HG03354 (cell line): ENCODE data around the gene PIGM.
A peak's percentile ranks its signal among the peaks of the same experiment; 100 is the strongest.

Source experiments
- ATAC-seq: cut with Tn5 transposase; IDR thresholded peaks from one replicate; pipeline ENCODE4 v1.9.1; 2021; ENCODE audit warnings: mild to moderate bottlenecking; ENCODE audit not compliant: unreplicated experiment, poor library complexity, severe bottlenecking

PIGM gene

DNA sequence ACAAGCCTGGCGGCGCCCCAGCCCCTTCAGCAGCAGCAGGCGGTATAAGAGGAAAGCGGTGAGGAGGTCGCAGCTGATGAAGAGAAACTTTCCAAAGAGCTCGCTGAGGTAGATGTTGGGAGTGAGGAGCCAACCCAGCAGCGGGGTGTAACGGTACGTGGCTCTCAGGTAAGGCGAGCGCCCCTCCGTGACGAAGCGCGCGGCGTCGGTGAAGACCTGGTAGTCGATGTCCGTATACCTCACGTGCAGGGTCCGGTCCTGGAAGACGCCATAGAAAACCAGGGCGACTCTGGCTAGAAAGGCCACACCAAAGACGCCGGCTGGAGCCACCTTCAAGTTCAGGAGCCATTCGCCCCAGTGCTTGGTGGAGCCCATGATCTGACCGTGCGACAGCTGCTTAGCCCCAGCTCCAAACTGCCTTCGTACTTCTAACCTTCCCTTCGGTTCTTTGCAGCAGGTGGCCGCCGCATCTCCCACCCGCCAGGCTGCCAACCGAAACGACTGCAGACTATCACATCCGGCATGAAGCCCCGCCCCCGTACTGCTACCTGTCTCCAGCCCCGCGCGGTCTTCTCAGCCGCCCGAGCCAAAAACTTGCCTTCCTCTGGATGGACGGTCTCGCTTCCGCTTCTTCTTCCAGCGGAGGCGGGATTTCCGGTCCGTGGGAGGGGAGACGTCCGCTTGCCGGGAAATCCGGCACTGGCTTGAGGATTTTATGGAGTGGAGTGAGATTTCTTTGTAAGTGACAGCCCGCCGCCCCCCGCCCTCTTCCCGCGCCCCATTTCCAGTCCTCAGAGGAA lies at the start of gene PIGM:
PIGM (minus strand) TSS at position 626 of the 800 bp plus-strand sequence; CDS start at position 375, 251 bp downstream.
- peak; percentile 96 for ATAC-seq

DNA sequence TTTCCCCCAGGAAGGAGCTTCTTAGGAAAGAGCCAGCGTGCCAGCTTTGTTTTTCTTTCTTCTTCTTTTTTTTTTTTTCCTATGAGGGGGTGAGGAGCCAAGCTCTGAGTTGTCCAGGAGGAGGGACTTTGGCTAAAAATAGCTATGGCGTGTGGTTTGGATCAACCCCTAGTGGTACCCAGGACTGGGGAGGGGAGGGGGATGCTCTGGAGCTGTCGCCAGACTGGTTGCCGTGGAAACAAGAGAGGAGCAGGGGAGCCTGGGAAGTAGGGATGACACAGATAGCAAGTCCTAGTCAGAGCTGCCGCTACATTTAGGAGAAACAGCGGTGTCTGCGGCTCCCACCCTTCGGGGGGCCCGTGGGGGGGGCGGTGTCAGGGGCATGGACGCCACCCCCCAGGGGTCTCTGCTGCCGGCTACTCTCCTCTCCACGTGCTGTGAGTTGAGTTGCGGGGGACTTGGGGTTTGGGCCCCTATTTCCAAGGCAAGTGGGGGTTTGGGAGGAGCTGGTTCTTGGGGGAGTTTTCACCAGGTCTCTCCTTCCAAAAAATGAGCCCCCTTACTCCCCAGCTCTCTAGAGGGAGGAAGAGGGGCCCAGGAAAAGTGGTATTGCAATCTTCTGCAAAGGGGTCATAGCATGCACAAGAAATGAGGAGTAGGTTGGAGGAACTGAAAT lies 49.6 kb upstream of the PIGM start, which contains the start of gene KCNJ9:
KCNJ9 (plus strand) TSS at position 278 of the 676 bp plus-strand sequence. CDS start 2,493 bp downstream, outside the sequence.
- ATAC-seq, result no peak

DNA sequence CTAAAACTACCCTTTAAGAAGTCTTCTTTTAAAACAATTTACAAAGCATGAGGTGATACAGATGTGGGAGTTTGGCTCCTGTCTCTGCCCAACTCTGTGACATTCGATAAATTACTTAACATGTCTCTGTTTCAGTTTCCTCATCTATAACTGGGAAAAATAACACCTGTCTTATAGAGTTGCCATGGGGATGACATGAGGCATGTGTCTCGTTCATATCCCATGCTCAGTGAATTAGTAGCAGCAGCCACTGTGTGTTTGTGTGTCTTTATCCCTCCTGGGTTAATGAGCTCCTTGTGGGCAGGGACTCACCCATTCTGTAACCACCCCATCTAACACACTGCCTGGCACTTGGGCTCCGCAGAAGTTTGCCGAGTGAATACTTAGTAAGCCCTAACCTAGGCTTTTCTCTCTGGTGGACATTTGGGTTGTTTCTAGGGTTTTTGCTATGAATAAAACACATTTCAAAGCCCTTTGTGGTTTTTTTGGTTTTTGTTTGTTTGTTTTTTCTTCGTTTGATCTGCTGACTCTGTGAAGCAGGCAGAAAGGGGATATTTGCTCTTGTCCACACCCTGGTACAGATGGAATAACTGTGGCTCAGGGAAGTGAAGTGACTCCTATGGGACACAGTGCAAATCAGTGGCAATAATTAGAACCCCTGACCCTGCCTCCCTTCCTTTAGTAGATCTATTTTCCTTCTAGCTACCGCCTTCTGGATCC lies 48.8 kb upstream of the PIGM start:
- ATAC-seq, result no peak

DNA sequence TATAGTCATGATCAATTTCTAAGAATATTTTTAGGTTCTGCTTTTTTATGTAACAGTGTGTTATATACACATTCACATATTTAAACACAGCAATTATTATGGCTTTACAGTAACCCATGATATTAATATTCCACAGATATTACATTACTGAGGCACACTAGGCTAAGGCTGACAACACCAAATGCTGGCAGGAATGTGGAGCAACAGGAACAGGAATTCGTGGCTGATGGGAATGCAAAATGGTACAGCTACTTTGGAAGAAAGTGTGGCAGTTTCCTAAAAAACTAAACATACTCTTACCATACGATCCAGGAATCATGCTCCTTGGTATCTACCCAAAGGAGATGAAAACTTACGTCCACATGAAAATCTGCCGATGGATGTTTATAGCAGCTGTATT lies 47.7 kb upstream of the PIGM start:
- no peak for ATAC-seq

DNA sequence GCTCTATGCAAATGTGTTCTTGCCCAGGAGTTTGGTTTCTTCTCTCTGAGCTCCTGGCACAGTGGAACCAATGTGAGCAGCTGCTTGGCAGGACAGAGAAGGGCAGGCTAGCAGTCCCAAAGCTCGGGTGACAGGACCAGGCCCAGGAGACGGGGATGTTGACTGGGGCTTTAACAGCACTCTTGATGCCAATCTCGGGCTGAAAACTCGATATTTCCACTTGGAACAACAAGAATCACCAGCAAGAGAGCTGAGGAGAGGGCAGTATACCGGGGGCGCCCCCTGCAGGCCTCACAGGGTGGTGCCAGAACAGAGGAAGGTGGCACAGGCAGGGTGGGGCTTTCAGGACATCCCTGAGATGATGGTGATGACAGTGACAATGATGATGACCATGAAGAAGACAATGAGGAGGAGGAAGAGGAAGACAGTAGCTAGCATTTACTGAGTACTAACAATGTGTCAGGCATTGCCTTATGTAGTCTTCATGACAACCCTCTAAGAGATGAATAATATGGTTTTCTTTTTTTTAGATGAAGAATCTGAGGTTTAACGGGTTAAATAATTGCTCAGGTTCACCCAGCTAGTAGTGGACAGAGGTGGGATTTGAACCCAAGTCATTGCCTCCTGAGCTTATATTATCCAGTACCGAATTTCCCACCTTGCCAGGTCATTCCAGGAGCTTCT lies 46.9 kb upstream of the PIGM start:
- ATAC-seq, result peak; percentile 75

DNA sequence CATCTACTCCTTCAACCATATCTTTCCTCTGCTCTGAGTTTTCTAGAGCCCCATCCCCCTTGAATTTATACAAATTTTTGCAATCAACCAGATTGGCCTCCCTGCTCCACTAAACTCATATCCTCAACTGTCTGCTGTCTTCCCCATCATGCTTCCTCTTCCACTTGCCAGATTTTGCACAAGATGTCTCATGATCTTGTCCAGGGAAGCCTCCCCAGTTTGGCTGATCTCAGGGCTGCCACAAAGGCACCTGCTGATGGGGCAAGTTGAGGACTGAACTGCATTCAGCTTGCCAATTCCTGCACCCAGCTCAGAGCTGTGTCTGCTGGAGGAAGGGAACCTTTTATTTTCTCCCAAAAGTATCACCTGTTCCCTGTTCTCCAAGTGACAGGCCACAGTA lies 45.7 kb upstream of the PIGM start:
- ATAC-seq, result no peak

DNA sequence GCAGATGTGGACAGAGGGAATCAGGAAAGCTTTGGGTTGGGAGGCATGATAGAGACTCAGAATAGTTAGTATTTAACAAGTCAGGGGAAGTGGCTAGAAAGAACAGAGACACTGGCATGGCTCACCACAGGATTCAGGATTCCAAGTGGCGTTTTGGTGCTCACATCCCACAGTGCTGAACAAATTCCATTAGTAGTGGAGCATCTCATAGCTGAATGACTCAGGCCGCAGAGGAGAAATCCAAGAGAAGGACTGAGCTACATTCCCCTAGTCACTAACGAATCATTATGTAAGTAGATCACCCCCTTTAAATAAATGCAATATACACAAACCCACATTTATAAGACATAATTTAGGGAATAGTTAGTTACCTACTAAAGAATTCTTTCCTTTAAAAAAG lies 44.5 kb upstream of the PIGM start:
- no peak for ATAC-seq

DNA sequence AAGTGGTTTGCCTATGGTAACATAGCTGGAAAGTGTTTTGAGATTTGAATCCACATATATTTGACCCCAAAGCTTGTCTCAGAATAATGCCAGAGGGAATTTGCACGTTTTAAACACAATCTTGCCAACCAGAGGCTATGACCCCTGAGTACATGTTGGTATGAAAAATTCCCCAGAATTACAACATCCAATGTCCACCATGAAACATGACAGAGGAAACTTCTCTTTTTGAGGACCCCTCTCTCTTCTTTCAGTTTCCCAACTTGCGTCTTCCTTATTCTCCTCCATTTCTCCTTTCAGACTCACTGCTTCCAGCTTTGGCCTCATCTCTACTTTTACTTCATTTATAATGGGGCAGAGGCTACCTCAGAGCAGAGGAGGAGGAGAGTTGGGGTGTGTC lies 44.0 kb upstream of the PIGM start:
- no peak for ATAC-seq

DNA sequence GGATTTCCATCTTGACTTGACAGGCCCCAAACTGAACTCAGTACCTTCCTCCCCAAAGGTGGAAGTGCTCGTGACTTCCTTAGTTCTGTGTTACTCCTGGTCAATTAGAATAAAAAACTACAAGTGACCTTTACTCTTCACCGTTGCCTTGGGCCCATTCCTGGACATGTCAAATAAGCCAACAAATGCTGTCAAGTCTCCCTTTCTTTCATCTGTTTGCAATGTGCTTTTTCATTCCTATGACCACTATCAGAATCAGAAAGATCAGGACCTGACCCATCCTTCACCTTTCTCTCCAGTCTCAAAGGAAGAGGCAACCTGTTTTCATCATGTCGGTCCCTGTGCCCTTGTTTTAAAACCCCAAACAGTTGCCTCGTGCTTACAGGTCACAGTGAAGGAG lies 43.1 kb upstream of the PIGM start:
- ATAC-seq, result no peak

DNA sequence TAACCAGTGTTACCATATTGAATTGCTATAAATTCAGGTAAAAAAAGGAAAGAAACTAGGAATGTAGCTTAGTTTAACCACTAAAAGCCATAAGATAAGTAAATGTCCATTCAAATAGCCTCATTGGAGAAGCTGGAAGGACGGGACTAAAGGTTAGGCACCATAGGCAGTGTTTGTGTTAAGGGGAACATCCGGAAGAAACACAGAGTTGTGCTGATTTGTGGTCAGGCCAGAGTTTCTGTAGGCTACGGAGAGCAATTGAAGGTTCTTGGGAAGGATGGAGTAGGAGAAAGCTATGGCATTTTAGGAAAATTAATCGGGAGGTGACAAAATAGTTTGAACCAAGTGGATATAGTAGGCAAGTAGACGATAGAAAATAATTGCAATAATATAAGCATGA lies 39.5 kb upstream of the PIGM start:
- ATAC-seq, result no peak

DNA sequence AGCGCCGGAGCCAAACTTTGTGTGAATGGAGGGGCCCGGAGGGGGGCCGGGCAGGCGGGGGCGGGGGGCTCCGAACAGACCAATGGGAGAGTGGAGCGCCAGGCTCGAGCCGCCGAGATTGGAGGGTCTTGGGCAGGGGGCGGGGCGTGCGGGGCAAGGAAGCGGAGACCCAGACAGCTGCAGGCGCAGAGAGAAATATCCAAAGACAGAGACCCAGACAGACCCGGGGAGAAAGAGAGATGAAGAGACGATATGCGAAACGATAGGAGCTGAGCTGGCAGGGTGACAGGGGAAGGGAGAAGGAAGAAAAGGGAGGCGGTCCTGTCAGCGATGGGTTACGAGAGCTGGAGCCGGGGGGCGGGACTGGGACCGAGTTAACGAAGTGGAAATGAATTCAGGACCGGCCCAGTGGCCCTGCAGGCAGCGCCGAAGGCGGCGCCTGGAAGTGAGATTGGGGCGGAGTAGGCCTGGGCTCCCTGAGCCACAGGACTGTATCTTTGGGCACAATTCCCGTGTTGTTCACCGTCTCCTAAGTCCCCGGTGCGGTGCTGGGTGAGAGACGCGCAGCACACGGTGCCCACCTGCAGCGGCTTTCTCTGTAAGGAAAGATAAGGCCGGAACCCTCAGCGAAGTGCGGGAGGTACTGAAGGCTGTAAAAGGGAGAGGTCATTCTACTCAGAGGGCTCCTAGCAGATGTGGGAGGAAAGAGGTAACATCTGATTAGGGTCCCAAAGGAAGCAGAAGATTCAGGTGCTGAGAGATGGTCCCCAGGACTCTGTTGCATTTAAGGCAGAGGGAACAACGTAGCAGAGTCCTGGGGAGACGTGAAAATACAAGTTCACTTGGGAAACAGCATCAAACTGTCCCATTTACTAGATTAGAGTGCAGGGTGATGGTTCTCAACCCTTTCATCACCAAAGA lies 38.7 kb upstream of the PIGM start:
- ATAC-seq, result peak; percentile 49

DNA sequence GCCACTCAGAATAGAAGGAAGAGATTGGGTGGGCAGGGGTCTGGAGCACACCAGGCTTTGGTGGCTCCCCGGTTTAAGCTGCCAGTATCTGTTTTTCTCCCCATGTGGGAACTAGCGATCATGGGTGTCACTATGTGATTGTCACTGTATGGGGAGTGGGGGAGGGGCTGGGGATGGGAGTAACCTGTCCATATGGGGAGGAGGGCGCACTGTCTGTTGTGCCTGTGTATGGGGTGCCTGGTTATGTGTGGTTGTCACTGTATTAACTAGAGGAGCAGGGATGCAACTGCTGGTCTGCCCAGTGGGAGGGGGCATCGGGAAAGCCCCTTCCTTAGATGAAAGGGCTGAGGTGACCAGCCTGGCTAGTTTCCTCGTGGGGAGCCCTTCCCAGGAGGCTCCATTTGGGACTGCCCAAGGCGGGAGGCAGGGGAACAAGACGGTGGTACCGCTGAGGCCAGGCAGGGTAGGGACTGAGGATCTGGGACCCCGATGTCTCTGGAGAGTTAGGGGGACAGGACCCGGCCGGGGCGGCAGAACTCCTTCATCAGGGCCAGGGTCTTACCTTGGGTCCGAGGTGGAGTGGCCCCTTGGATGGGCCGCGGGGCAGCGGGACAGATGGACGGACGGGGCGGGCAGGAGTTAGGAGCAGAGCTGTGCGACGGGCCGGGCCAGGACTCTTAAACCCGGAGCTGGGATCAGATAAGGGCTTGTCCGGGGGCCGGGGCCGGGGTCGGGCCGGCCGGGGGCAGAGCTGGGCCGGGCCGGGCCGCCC lies 37.9 kb upstream of the PIGM start, which contains the start of gene KCNJ10:
KCNJ10 (minus strand) TSS at position 701 of the 772 bp plus-strand sequence. CDS start 27,628 bp downstream, outside the sequence.
- no peak for ATAC-seq

DNA sequence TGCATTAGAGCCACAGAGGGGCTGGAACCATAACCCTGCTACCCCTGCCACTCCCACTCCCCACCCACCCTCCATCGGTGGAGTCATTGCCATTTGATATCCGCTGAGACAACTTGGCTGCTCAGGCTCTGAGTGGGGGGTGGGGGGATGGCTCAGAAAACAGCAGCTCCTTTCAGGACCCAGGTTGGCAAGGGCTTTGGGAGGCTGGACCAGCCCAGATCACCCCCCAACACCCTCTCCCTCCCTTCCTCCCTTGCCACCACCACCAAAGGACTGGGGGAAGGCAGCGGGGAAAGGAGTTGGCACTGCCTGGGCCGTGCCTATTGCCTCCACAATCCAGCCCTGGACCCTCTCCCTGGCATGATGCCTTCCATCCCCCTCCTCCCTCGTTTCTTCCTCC lies 36.4 kb upstream of the PIGM start:
- no peak for ATAC-seq

DNA sequence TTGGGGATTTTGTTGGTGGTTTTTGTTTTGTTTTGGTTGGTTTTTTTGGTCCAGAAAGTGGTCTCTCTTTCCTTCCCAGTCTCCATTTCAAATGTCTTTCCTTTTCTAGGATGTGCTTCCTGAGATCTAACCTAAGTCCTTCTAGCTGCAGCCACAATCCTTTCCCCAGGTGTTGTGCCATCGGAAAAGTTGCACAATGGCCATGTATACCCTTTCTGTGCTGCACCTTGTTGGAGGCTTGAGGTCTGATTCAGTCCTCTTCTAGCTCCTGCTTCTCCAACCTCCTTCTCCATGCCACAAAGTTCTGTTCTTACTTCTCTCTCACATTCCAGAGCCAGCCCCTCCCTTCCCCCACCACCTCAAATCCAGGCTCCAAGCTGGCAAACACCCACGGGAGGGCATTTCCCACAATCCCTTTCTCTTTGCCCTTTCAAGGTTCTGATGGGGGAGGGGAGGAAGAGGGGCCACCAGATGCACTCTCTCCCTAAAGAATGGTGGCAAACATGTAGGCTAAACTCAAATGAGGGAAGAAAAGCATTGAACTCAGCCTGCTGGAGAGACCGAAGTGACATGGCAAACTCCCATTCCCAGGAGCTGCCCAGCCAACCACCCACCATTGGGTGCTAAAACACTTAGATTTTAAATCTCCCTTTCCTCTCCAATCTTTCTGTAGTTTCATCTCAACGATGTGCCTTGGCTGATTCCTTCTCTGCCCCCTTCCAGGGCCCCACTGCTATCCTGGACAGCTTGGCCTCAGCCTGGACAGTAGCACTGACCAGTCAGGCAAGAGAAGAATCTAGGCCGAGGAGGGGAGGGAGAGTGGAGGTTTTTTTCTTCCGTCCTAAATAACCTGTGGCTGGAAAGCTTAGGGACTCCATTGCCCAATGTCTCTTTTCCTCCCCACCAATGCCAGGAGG lies 35.3 kb upstream of the PIGM start:
- no peak for ATAC-seq

DNA sequence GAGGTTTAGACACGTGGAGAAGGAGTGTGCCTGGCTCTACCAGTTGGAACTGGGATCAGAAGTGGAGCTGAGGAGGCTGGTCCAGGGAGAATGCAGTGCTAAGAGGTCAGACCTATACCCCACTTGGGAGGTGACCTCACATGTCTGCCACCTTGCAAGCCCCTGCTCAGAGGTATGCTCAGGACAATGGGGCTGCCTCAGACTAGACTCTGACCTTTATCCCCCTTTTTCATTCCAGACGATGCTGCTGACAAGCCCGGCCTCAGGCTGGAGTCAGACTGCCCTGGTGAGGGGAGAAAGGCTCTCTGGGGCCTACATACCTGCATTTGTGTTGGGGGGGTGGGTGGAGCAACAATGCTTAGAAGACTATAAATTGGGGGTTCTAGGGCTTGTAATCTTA lies 33.0 kb upstream of the PIGM start:
- ATAC-seq, result no peak

DNA sequence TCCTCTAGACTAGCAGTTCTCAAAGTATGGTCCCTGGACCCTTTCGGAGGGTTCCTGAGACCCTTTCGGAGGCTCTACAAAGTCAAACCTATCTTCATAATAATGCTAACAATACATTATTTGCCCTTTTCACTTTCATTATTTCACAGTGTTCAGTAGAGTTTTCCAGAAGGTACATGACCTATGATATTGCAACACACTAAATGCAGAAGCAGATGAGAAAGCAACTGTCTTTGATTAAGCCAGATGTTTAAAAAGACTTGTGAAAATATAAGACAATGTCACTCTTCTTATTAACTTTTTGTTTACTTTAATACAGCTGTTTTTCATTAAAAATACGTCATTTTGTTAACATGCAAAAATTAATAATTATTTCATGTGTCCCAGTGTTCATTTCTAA lies 32.4 kb upstream of the PIGM start:
- ATAC-seq, result no peak

DNA sequence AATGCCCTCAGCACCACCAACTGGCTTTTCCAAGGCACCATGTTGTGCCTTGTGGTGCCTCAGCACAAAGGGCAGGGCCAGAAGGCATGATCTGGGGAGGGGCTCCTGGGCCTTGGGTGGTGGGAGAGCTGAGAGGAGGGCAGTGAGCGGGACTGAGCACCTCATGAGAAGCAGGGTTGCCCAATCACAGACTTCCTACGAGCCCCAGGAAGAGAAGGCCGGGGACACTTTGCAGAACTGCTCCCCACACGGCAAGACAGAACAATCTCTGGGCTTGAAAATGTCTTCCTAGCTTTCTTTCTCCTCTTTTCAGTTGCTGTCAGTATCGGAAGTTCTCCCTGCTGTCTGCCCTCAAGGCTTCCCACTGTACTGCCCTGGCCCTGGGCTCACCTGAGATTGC lies 31.4 kb upstream of the PIGM start:
- no peak for ATAC-seq
